HEK293 (cell line): ENCODE data around the gene TEAD1.

ENCODE experiments used
- CTCF ChIA-PET: fragments of 350-600 bp; formaldehyde crosslinking; extraction: SDS; loops from one replicate; lab custom pipeline; 2021; ENCODE audit warnings: antibody characterized with exemption; lab: Yijun Ruan, JAX
- POLR2A ChIA-PET: fragments of 300-600 bp; formaldehyde crosslinking; extraction: SDS; loops from one replicate; lab custom pipeline; 2020; ENCODE audit warnings: antibody characterized with exemption, inconsistent platforms; lab: Yijun Ruan, JAX
- H3K27ac ChIP-seq: fragments of 200-500 bp; sonication (Bioruptor generic); 2 replicates; pipeline ENCODE4 v1.5.1; 2014; ENCODE audit warnings: low read depth, low read length, control low read depth, inconsistent platforms; ENCODE audit errors: extremely low read depth
- H3K36me3 ChIP-seq, 2 experiments: fragments of 200-500 bp in 1 of 2; sonication (Bioruptor generic) in 1 of 2; 1 replicate in 1 of 2; 2 replicates in 1 of 2; pipeline ENCODE4 v1.5.1; 2014 to 2017; ENCODE audit warnings: inconsistent platforms in 2 of 2, low read length in 2 of 2; ENCODE audit not compliant: control insufficient read depth in 2 of 2, insufficient read depth in 1 of 2
- H3K4me1 ChIP-seq: fragments of 200-500 bp; sonication (Bioruptor generic); 2 replicates; pipeline ENCODE4 v1.5.1; 2014; ENCODE audit warnings: mild to moderate bottlenecking, low read length, inconsistent platforms; ENCODE audit not compliant: control insufficient read depth, insufficient read depth
- H3K4me3 ChIP-seq: 2 replicates; pipeline ENCODE4 v1.5.1; 2011; ENCODE audit warnings: low read depth, mild to moderate bottlenecking, control low read depth, low read length, moderate library complexity
- H3K9me3 ChIP-seq: fragments of 200-500 bp; sonication (Bioruptor generic); 2 replicates; pipeline ENCODE4 v1.5.1; 2014; ENCODE audit warnings: low read depth, low read length, inconsistent platforms; ENCODE audit not compliant: control insufficient read depth, insufficient read depth
- FEZF1 ChIP-seq: fragments of 450-650 bp; formaldehyde crosslinking; IDR thresholded peaks from 2 replicates; pipeline ENCODE4 v1.5.1; 2016; ENCODE audit warnings: missing biosample characterization, missing genetic modification characterization
- GLIS2 ChIP-seq: fragments of 450-650 bp; formaldehyde crosslinking; IDR thresholded peaks from 2 replicates; pipeline ENCODE4 v1.5.1; 2016; ENCODE audit warnings: missing biosample characterization, missing genetic modification characterization
- HOXC10 ChIP-seq: sonication (generic); formaldehyde crosslinking; IDR thresholded peaks from 2 replicates; pipeline ENCODE4 v1.8.1; 2023; ENCODE audit warnings: mild to moderate bottlenecking, missing genetic modification reagents
- HOXD13 ChIP-seq: sonication (generic); formaldehyde crosslinking; IDR thresholded peaks from 2 replicates; pipeline ENCODE4 v1.8.0; 2022; ENCODE audit warnings: missing genetic modification reagents, borderline replicate concordance
- PRDM1 ChIP-seq: fragments of 450-650 bp; formaldehyde crosslinking; IDR thresholded peaks from 2 replicates; pipeline ENCODE4; 2016; ENCODE audit warnings: missing biosample characterization, missing genetic modification characterization
- SP3 ChIP-seq: fragments of 450-650 bp; formaldehyde crosslinking; IDR thresholded peaks from 2 replicates; pipeline ENCODE4 v1.5.1; 2016; ENCODE audit warnings: missing biosample characterization, missing genetic modification characterization
- ZBTB26 ChIP-seq: fragments of 450-650 bp; formaldehyde crosslinking; optimal IDR thresholded peaks from 2 replicates; pipeline ENCODE3; 2016; ENCODE audit warnings: missing biosample characterization, mild to moderate bottlenecking, missing genetic modification characterization
- ZBTB7A ChIP-seq: fragments of 450-650 bp; formaldehyde crosslinking; IDR thresholded peaks from 2 replicates; pipeline ENCODE4 v1.5.1; 2016; ENCODE audit warnings: low read depth, missing biosample characterization, missing genetic modification characterization
- ZFP41 ChIP-seq: fragments of 450-650 bp; formaldehyde crosslinking; IDR thresholded peaks from 2 replicates; pipeline ENCODE4 v1.5.1; 2016; ENCODE audit warnings: missing biosample characterization, missing genetic modification characterization, borderline replicate concordance
- ZNF140 ChIP-seq: fragments of 450-650 bp; formaldehyde crosslinking; IDR thresholded peaks from 2 replicates; pipeline ENCODE4 v1.5.1; 2016; ENCODE audit warnings: missing biosample characterization, missing genetic modification characterization
- ZNF169 ChIP-seq: fragments of 450-650 bp; formaldehyde crosslinking; IDR thresholded peaks from 2 replicates; pipeline ENCODE4 v1.5.1; 2016; ENCODE audit warnings: missing biosample characterization, missing genetic modification characterization
- ZNF184 ChIP-seq: fragments of 450-650 bp; IDR thresholded peaks from 2 replicates; pipeline ENCODE4 v1.5.1; 2018; ENCODE audit warnings: missing biosample characterization, mild to moderate bottlenecking, missing genetic modification characterization
- ZNF362 ChIP-seq: fragments of 450-650 bp; formaldehyde crosslinking; IDR thresholded peaks from 2 replicates; pipeline ENCODE4 v1.5.1; 2016; ENCODE audit warnings: missing biosample characterization, missing genetic modification characterization
- ZNF404 ChIP-seq: fragments of 450-650 bp; formaldehyde crosslinking; IDR thresholded peaks from 2 replicates; pipeline ENCODE4 v1.5.1; 2017; ENCODE audit warnings: missing biosample characterization, missing genetic modification characterization
- ZNF560 ChIP-seq: fragments of 450-650 bp; formaldehyde crosslinking; IDR thresholded peaks from 2 replicates; pipeline ENCODE4 v1.5.1; 2017; ENCODE audit warnings: missing biosample characterization, missing genetic modification characterization, borderline replicate concordance
- ZNF785 ChIP-seq: fragments of 450-650 bp; formaldehyde crosslinking; IDR thresholded peaks from 2 replicates; pipeline ENCODE4 v1.5.1; 2016; ENCODE audit warnings: missing biosample characterization, missing genetic modification characterization
- TF ChIP-seq, protein P1 (sequence below): fragments of 450-650 bp; formaldehyde crosslinking; IDR thresholded peaks from 2 replicates; pipeline ENCODE4 v1.5.1; 2017; ENCODE audit warnings: missing biosample characterization, missing genetic modification characterization
- TF ChIP-seq, protein P2 (sequence below): fragments of 450-650 bp; formaldehyde crosslinking; IDR thresholded peaks from 2 replicates; pipeline ENCODE4 v1.5.1; 2016; ENCODE audit warnings: missing biosample characterization, missing genetic modification characterization
- TF ChIP-seq, protein P3 (sequence below): fragments of 450-650 bp; formaldehyde crosslinking; IDR thresholded peaks from 2 replicates; pipeline ENCODE4 v1.5.1; 2016; ENCODE audit warnings: missing biosample characterization, missing genetic modification characterization

The TEAD1 gene

DNA sequence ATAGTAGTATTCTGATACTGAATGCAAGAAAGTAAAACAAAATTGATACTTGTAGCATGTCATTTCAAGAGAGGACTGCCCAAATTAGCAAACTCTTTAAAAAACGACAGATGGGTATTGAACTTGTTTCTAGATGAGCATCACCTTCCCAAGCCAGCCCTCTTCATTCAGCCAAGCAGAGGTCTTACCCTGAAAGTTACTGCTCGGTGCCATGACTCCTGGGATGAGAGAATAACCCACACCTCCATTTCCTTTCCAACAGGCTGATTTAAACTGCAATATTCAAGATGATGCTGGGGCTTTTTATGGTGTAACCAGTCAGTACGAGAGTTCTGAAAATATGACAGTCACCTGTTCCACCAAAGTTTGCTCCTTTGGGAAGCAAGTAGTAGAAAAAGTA is 250.4 kb downstream of the TEAD1 start:
- no peak overlapping the region for H3K27ac ChIP-seq
- CTCF ChIA-PET, result no interaction called here
- H3K4me3 ChIP-seq, result no peak overlapping the region
- POLR2A ChIA-PET, result no interaction called here
- H3K9me3 ChIP-seq, result no peaks in the 10 kb centered on the region
- no peaks in the 10 kb centered on the region for H3K4me1 ChIP-seq
- peaks cover 0 to 17% of the 10 kb centered on the region in 2 experiments; a peak in 1 of 3 replicates for H3K36me3 ChIP-seq
- TF ChIP-seq ZNF169 (tag by site-specific recombination), result no peak
- no peak for TF ChIP-seq ZFP41 (tag by site-specific recombination)
- no peak for TF ChIP-seq ZBTB7A (tag by site-specific recombination)
- no peak for TF ChIP-seq FEZF1
- no peak for TF ChIP-seq GLIS2 (tag by site-specific recombination)
- no peak for TF ChIP-seq HOXD13 (CRISPR knock-in tag)
- TF ChIP-seq, protein P1, sequence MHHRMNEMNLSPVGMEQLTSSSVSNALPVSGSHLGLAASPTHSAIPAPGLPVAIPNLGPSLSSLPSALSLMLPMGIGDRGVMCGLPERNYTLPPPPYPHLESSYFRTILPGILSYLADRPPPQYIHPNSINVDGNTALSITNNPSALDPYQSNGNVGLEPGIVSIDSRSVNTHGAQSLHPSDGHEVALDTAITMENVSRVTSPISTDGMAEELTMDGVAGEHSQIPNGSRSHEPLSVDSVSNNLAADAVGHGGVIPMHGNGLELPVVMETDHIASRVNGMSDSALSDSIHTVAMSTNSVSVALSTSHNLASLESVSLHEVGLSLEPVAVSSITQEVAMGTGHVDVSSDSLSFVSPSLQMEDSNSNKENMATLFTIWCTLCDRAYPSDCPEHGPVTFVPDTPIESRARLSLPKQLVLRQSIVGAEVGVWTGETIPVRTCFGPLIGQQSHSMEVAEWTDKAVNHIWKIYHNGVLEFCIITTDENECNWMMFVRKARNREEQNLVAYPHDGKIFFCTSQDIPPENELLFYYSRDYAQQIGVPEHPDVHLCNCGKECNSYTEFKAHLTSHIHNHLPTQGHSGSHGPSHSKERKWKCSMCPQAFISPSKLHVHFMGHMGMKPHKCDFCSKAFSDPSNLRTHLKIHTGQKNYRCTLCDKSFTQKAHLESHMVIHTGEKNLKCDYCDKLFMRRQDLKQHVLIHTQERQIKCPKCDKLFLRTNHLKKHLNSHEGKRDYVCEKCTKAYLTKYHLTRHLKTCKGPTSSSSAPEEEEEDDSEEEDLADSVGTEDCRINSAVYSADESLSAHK (tag by site-specific recombination), result no peak
- no peak for TF ChIP-seq SP3 (tag by site-specific recombination)
- TF ChIP-seq, protein P2, sequence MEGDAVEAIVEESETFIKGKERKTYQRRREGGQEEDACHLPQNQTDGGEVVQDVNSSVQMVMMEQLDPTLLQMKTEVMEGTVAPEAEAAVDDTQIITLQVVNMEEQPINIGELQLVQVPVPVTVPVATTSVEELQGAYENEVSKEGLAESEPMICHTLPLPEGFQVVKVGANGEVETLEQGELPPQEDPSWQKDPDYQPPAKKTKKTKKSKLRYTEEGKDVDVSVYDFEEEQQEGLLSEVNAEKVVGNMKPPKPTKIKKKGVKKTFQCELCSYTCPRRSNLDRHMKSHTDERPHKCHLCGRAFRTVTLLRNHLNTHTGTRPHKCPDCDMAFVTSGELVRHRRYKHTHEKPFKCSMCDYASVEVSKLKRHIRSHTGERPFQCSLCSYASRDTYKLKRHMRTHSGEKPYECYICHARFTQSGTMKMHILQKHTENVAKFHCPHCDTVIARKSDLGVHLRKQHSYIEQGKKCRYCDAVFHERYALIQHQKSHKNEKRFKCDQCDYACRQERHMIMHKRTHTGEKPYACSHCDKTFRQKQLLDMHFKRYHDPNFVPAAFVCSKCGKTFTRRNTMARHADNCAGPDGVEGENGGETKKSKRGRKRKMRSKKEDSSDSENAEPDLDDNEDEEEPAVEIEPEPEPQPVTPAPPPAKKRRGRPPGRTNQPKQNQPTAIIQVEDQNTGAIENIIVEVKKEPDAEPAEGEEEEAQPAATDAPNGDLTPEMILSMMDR (tag by site-specific recombination), result no peak
- TF ChIP-seq ZNF184 (tag by site-specific recombination), result no peak
- no peak for TF ChIP-seq ZNF560 (tag by site-specific recombination)
- no peak for TF ChIP-seq PRDM1 (tag by site-specific recombination)
- no peak for TF ChIP-seq HOXC10
- no peak for TF ChIP-seq ZNF404
- no peak for TF ChIP-seq ZNF362 (tag by site-specific recombination)

DNA sequence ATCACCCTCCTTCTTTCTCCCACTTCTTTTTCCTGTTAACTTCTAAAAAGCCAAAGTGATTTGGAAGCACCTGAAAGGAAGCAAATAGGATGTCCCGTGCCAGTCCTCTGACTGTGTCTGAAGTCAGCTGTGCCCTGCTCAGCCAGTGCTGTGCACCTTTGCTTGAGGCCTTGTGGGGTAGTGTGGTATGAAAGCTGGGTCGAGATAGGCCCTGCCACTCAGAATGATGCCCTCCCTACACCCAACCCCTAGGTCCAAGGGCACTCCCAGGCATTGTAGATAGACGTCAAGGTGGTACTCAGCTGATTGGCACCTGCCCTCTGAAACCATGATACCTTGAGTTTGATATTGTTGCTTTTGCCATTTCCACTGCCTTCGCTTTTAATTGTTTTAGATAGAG is 251.3 kb downstream of the TEAD1 start:
- H3K36me3 ChIP-seq, result peaks cover 0 to 22% of the 10 kb centered on the region in 2 experiments; a peak in 1 of 3 replicates
- H3K27ac ChIP-seq, result no peak overlapping the region
- no peaks in the 10 kb centered on the region for H3K9me3 ChIP-seq
- TF ChIP-seq ZNF140 (no peak), ZNF785 (tag by site-specific recombination) (no peak), ZFP41 (tag by site-specific recombination) (no peak), ZBTB26 (tag by site-specific recombination) (no peak)
- TF ChIP-seq, protein P1 (tag by site-specific recombination), result no peak
- TF ChIP-seq, protein P3, sequence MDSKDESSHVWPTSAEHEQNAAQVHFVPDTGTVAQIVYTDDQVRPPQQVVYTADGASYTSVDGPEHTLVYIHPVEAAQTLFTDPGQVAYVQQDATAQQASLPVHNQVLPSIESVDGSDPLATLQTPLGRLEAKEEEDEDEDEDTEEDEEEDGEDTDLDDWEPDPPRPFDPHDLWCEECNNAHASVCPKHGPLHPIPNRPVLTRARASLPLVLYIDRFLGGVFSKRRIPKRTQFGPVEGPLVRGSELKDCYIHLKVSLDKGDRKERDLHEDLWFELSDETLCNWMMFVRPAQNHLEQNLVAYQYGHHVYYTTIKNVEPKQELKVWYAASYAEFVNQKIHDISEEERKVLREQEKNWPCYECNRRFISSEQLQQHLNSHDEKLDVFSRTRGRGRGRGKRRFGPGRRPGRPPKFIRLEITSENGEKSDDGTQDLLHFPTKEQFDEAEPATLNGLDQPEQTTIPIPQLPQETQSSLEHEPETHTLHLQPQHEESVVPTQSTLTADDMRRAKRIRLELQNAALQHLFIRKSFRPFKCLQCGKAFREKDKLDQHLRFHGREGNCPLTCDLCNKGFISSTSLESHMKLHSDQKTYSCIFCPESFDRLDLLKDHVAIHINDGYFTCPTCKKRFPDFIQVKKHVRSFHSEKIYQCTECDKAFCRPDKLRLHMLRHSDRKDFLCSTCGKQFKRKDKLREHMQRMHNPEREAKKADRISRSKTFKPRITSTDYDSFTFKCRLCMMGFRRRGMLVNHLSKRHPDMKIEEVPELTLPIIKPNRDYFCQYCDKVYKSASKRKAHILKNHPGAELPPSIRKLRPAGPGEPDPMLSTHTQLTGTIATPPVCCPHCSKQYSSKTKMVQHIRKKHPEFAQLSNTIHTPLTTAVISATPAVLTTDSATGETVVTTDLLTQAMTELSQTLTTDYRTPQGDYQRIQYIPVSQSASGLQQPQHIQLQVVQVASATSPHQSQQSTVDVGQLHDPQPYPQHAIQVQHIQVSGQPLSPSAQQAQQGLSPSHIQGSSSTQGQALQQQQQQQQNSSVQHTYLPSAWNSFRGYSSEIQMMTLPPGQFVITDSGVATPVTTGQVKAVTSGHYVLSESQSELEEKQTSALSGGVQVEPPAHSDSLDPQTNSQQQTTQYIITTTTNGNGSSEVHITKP (tag by site-specific recombination), result no peak
- ChIA-PET POLR2A (no interaction called here), CTCF (interaction anchor here (1.0 kb wide), 1 partner anchor 37 kb away, joined by 3 read pairs; no protein-coding TSS in a partner anchor)
- H3K4me3 ChIP-seq, result no peak overlapping the region
- no peaks in the 10 kb centered on the region for H3K4me1 ChIP-seq
